RPMI8226 (cell line): ENCODE results near the gene ACSL4.
A peak's percentile ranks its signal among the peaks of the same experiment; 100 is the strongest.
"Not testable (repeated sequence)": the region's sequence is repeated elsewhere in the genome, so short reads cannot be mapped to it uniquely, and the experiment has no call there.

Experiments
- DNase-seq: peaks from one replicate; pipeline ENCODE4 v3.0.0-alpha.2; 2015

Gene ACSL4

GRCh38 chrX:109732807-109733612 is at the start of gene ACSL4:
ACSL4 (minus strand) TSS chrX:109733257; CDS start chrX:109683363, 49,894 bp downstream.
- DNase-seq: peak; percentile 89

GRCh38 chrX:109777749-109778148 is 44.7 kb upstream of the ACSL4 start:
- no peak for DNase-seq

- DNase-seq: no peak
Measured at GRCh38 chrX:109776986-109777385, 43.9 kb upstream of the ACSL4 start.

GRCh38 chrX:109776432-109776831 is 43.4 kb upstream of the ACSL4 start:
- no peak for DNase-seq

- DNase-seq: no peak
Measured at GRCh38 chrX:109775386-109775785, 42.3 kb upstream of the ACSL4 start.

GRCh38 chrX:109774706-109775105 is 41.6 kb upstream of the ACSL4 start:
- DNase-seq: no peak

- DNase-seq: no peak
Measured at GRCh38 chrX:109774136-109774535, 41.1 kb upstream of the ACSL4 start.

GRCh38 chrX:109773374-109773773 is 40.3 kb upstream of the ACSL4 start:
- DNase-seq: no peak

GRCh38 chrX:109770780-109771179 is 37.7 kb upstream of the ACSL4 start:
- DNase-seq: no peak

- no peak for DNase-seq
Measured at GRCh38 chrX:109760922-109761250, 27.8 kb upstream of the ACSL4 start.

GRCh38 chrX:109760209-109760921 is 27.3 kb upstream of the ACSL4 start:
- DNase-seq: no peak

GRCh38 chrX:109753256-109753655 is 20.2 kb upstream of the ACSL4 start:
- DNase-seq: no peak

- no peak for DNase-seq
Measured at GRCh38 chrX:109751698-109752097, 18.6 kb upstream of the ACSL4 start.

- no peak for DNase-seq
Measured at GRCh38 chrX:109749207-109749606, 16.1 kb upstream of the ACSL4 start.

- no peak for DNase-seq
Measured at GRCh38 chrX:109747681-109748080, 14.6 kb upstream of the ACSL4 start.

- DNase-seq: no peak
Measured at GRCh38 chrX:109742722-109743121, 9.7 kb upstream of the ACSL4 start.

GRCh38 chrX:109740896-109741295 is 7.8 kb upstream of the ACSL4 start:
- not testable (repeated sequence) for DNase-seq

GRCh38 chrX:109740433-109740809 is 7.4 kb upstream of the ACSL4 start:
- no peak for DNase-seq

GRCh38 chrX:109739625-109740432 is 6.8 kb upstream of the ACSL4 start:
- no peak for DNase-seq

- no peak for DNase-seq
Measured at GRCh38 chrX:109735202-109735744, 2.2 kb upstream of the ACSL4 start.

- no peak for DNase-seq
Measured at GRCh38 chrX:109733613-109734083, 591 bp upstream of the ACSL4 start.

GRCh38 chrX:109732017-109732801 is 848 bp downstream of the ACSL4 start:
- peak; percentile 30 for DNase-seq
